HG03139 (cell line): ENCODE data around the gene MPG.
"Not testable (repeated sequence)": the region's sequence is repeated elsewhere in the genome, so short reads cannot be mapped to it uniquely, and the experiment has no call there.

Experiments
- ATAC-seq: cut with Tn5 transposase; IDR thresholded peaks from one replicate; pipeline ENCODE4 v1.9.1; 2021; ENCODE audit not compliant: unreplicated experiment

Gene MPG

GRCh38 chr16:106623-107324 is 28.7 kb downstream of the MPG start:
- no peak for ATAC-seq

- ATAC-seq, result no peak
These were observed 34.3 kb downstream of the MPG start for GRCh38 chr16:112153-112840.

GRCh38 chr16:114327-114726 is 36.3 kb downstream of the MPG start:
- ATAC-seq, result no peak

GRCh38 chr16:116015-116414 is 38.0 kb downstream of the MPG start:
- ATAC-seq, result no peak

GRCh38 chr16:117379-118365 is 39.6 kb downstream of the MPG start:
- no peak for ATAC-seq

GRCh38 chr16:118857-119256 is 40.8 kb downstream of the MPG start:
- ATAC-seq, result no peak

GRCh38 chr16:119295-119694 is 41.3 kb downstream of the MPG start:
- no peak for ATAC-seq

- ATAC-seq, result no peak
These were observed 41.9 kb downstream of the MPG start for GRCh38 chr16:119835-120491.

GRCh38 chr16:120756-121155 is 42.7 kb downstream of the MPG start:
- ATAC-seq, result no peak

GRCh38 chr16:122361-122760 is 44.3 kb downstream of the MPG start:
- ATAC-seq, result no peak

- ATAC-seq, result not testable (repeated sequence)
These were observed 45.7 kb downstream of the MPG start for GRCh38 chr16:123558-124350.

- no peak for ATAC-seq
These were observed 47.0 kb downstream of the MPG start for GRCh38 chr16:125011-125410.

- ATAC-seq, result no peak
These were observed 51.0 kb downstream of the MPG start for GRCh38 chr16:129075-129474.

GRCh38 chr16:130533-131173 is 52.6 kb downstream of the MPG start:
- ATAC-seq, result no peak

- ATAC-seq, result no peak
These were observed 54.1 kb downstream of the MPG start for GRCh38 chr16:132120-132519.

GRCh38 chr16:133716-134115 is 55.7 kb downstream of the MPG start:
- ATAC-seq, result no peak
